Measurements from ENCODE around the gene GGA2. TPM values are rescaled to one million over a fixed set of nuclear protein-coding genes. Genes with fewer than 3 reads are reported as not detected.

Gene GGA2
- 23.9 to 32.0 TPM (median 27.2 TPM) in 5 replicates for total RNA-seq (2022; extraction: Qiagen RNA extraction; ENCODE audit: low read depth)

DNA sequence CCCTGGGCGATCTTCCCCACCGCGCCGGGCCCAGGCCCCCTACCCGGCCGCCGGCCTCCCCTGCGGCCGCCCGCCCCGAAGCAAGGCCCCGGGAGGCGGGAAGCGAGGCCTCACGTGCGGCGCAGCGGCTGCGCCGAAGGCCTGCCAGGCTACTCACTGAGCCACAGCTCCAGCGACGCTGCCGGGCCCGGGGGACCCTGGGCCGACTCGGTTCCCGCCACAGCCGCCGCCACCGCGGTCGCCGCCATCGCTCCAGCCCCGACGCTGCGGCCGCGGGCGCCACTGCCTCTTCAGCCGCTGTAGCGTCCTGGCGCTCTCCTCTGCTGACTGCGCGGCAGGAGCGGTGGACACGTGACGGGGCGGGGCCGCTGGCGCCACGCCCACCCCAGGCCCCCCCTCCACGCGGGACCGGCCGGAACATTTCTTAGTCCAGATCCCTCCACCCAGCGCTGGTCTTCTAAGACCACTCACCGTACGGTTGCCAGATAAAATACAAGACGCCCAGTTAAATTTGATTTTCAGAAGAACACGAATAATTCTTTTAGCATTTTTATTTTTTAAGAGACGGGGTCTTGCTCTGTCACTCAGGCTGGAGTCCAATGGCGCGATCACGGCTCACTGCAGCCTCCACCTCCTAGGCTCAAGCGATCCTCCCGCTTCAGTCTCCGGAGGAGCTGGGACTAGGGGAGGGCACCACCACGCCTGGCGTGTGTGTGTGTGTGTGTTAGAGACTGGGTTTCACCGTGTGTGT is at the start of gene GGA2:
TSS of gene GGA2 (minus strand) at position 331 of the 751 bp plus-strand sequence. CDS start at position 248, 83 bp downstream.

DNA sequence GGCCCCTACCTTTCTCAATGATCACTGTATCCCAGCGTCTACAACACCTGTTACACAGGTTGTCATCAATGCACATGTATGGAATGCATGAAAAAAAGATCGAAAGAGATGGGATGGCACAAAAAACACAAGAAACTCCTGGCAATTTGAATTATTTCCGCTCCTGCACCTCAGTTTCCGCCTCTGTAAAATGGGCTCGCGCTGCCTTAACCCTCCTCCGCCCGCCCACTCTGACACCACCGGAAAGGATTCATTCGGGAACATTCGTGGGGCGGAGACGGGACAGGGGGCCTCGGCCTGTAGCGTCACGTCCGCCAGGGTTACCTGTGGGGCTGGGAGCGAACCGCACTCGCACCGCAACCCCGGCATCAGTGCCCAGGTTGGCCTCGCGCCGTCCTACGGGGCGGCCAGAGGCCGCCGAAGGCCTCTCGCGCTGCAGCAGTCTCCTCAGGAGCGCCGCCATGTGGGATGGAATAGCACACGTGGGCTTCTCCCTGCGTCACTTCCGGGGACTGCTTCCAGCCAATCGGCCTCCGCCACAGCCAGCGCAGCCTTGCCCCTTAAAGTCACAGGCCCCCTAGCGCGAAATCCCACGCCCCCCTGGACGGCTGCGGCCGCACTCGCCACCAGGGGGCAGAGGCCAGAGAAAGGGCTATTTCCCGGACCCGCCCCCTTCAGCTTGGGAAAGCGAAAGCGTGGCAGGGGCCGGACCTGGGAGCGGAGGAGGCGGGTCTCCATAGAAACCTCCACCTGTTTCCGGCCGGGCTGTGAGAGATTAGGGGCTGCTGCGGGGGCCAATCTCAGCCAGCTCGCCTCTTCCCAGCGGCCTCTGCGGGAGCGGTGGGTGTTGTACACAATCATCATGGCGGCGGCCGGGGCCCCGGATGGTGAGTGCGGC is 46.8 kb upstream of the GGA2 start, which contains the start of the genes EARS2 and UBFD1:
TSS of gene EARS2 (minus strand) at position 470 of the 898 bp plus-strand sequence. CDS start at position 463, 7 bp downstream.
TSS of gene UBFD1 (plus strand) at position 847 of the 898 bp plus-strand sequence. CDS start at position 863, 16 bp downstream.

GRCh38 chr16:23452572-23453337 is 57.5 kb downstream of the GGA2 start, which contains the start of gene COG7:
COG7 (minus strand) TSS chr16:23453189; CDS start chr16:23452994, 195 bp downstream.

Other genes with a start within 250 kb of the GGA2 start
- 0.14 to 0.47 TPM (median 0.25 TPM) in 4 of 5 replicates, not detected in the other for gene SCNN1B, start 208.2 kb downstream of the GGA2 start, total RNA-seq (2022; extraction: Qiagen RNA extraction; ENCODE audit: low read depth)
- gene COG7, start 57.3 kb downstream of the GGA2 start, total RNA-seq (2022; extraction: Qiagen RNA extraction; ENCODE audit: low read depth): 14.8 to 18.1 TPM (median 17.8 TPM) in 5 replicates
- gene EARS2, start 46.9 kb upstream of the GGA2 start, total RNA-seq (2022; extraction: Qiagen RNA extraction; ENCODE audit: low read depth): 23.7 to 34.6 TPM (median 30.4 TPM) in 5 replicates
- gene UBFD1, start 47.2 kb upstream of the GGA2 start, total RNA-seq (2022; extraction: Qiagen RNA extraction; ENCODE audit: low read depth): 42.7 to 54.1 TPM (median 47.8 TPM) in 5 replicates
- gene NDUFAB1, start 85.8 kb upstream of the GGA2 start, total RNA-seq (2022; extraction: Qiagen RNA extraction; ENCODE audit: low read depth): 187 to 197 TPM (median 193 TPM) in 5 replicates
- 9.4 to 12.4 TPM (median 10.5 TPM) in 5 replicates for gene PALB2, start 130.8 kb upstream of the GGA2 start, total RNA-seq (2022; extraction: Qiagen RNA extraction; ENCODE audit: low read depth)
- 67.9 to 75.7 TPM (median 74.1 TPM) in 5 replicates for gene DCTN5, start 131.0 kb upstream of the GGA2 start, total RNA-seq (2022; extraction: Qiagen RNA extraction; ENCODE audit: low read depth)
- 139 to 174 TPM (median 163 TPM) in 5 replicates for gene PLK1, start 168.4 kb upstream of the GGA2 start, total RNA-seq (2022; extraction: Qiagen RNA extraction; ENCODE audit: low read depth)
- not detected in 5 replicates for gene ERN2, start 202.7 kb upstream of the GGA2 start, total RNA-seq (2022; extraction: Qiagen RNA extraction; ENCODE audit: low read depth)
- not detected in 5 replicates for gene CHP2, start 244.5 kb upstream of the GGA2 start, total RNA-seq (2022; extraction: Qiagen RNA extraction; ENCODE audit: low read depth)

All from A549 treated with GW870086 at 1 μM for 4 hours (cell line).